Stimulated activated CD4-positive, alpha-beta T cell treated with anti-CD3 and anti-CD28 coated beads, Interleukin-1b, Interleukin-23, amount 100 ng/mL, for 48 hours (primary cell): ENCODE measurements around the gene TMEM161A.

Experiments used
- DNase-seq: peaks from one replicate; pipeline ENCODE4 v3.0.0-alpha.2; 2020

TMEM161A gene

GRCh38 chr19:19095691-19096090 lies 42.6 kb downstream of the TMEM161A start:
- no peak for DNase-seq

- DNase-seq = no peak
These were observed 43.8 kb downstream of the TMEM161A start for GRCh38 chr19:19094513-19094912.

- DNase-seq = no peak
These were observed 50.6 kb downstream of the TMEM161A start for GRCh38 chr19:19087676-19088075.

GRCh38 chr19:19083413-19084178 lies 54.7 kb downstream of the TMEM161A start:
- DNase-seq = no peak

- DNase-seq = no peak
These were observed 56.6 kb downstream of the TMEM161A start for GRCh38 chr19:19081642-19082151.

- DNase-seq = no peak
These were observed 58.7 kb downstream of the TMEM161A start for GRCh38 chr19:19079571-19079970.

- no peak for DNase-seq
These were observed 59.5 kb downstream of the TMEM161A start for GRCh38 chr19:19078801-19079200.

- no peak for DNase-seq
These were observed 61.2 kb downstream of the TMEM161A start for GRCh38 chr19:19077103-19077502.

- no peak for DNase-seq
These were observed 61.8 kb downstream of the TMEM161A start for GRCh38 chr19:19076476-19076875.

- DNase-seq = no peak
These were observed 63.2 kb downstream of the TMEM161A start for GRCh38 chr19:19075126-19075525.

GRCh38 chr19:19074196-19074882 lies 63.9 kb downstream of the TMEM161A start:
- DNase-seq = no peak

GRCh38 chr19:19071897-19072296 lies 66.4 kb downstream of the TMEM161A start:
- no peak for DNase-seq
